Right lobe of liver (tissue), 6 donors: ENCODE results near the gene SP7. TPM values are rescaled to one million over a fixed set of nuclear protein-coding genes. Genes with fewer than 3 reads are reported as not detected.

Experiments used
- ATAC-seq, 4 donors: fragments of 200-7000 bp; cut with Tn5 transposase; one replicate each; pipeline ENCODE4 v1.9.1; 2020; ENCODE audit warnings: mild to moderate bottlenecking in 4 of 4, moderate library complexity in 4 of 4
- DNase-seq, 3 donors: peaks; one replicate each; pipeline ENCODE4 v3.0.0-alpha.2; 2020
- H3K27ac ChIP-seq, 3 donors: fragments of 200-600 bp; one replicate each; pipeline ENCODE4 v1.8.0; 2022
- H3K27me3 ChIP-seq, 2 donors: fragments of 200-600 bp; one replicate each; pipeline ENCODE4 v1.8.0; 2022
- H3K36me3 ChIP-seq, 4 donors: fragments of 200-600 bp; sonication (generic) in 1 of 4; one replicate each; pipeline versions ENCODE4 v1.5.1 to v1.8.0; 2017 to 2022; ENCODE audit warnings: control low read depth in 1 of 4
- H3K4me1 ChIP-seq, 4 donors: fragments of 200-600 bp; sonication (generic) in 1 of 4; one replicate each; pipeline versions ENCODE4 v1.5.1 to v1.8.0; 2017 to 2022; ENCODE audit warnings: control low read depth in 1 of 4
- H3K4me3 ChIP-seq, 3 donors: fragments of 200-600 bp; one replicate each; pipeline ENCODE4 v1.8.0; 2022
- H3K9me3 ChIP-seq, 4 donors: fragments of 200-600 bp; sonication (generic) in 1 of 4; one replicate each; pipeline versions ENCODE4 v1.5.1 to v1.8.0; 2017 to 2022; ENCODE audit warnings: control low read depth in 1 of 4
- CTCF ChIP-seq, 4 donors: fragments of 200-600 bp in 3 of 4; fragments of 450-650 bp in 1 of 4; IDR thresholded peaks; one replicate each; pipeline versions ENCODE4 v1.5.1 to v1.8.0; 2016 to 2022; ENCODE audit warnings: antibody characterized with exemption in 4 of 4, mild to moderate bottlenecking in 2 of 4
- POLR2A ChIP-seq: fragments of 450-650 bp; IDR thresholded peaks from one replicate; pipeline ENCODE4 v1.6.1; 2017; ENCODE audit warnings: antibody characterized with exemption, mild to moderate bottlenecking
- WGBS: methylation state at CpG from one replicate; pipeline ENCODE4 v1.1.6; 2018; ENCODE audit warnings: low coverage, low lambda C conversion rate; ENCODE audit not compliant: insufficient coverage; ENCODE audit errors: missing lambda C conversion rate; 5-methylcytosine and 5-hydroxymethylcytosine counted together
- intact Hi-C, 2 donors: fragments of 100-400 bp; cut with DNase I; formaldehyde crosslinking; loops; one replicate each; pipeline versions ENCODE4 v1.11.2 to v1.14.1; 2022
- total RNA-seq, 6 experiments: library from RNA; depleted of rRNA in 2 of 6; stranded (reverse); fragments of >200 nt in 2 of 6; fragmentation: NEBNext Ultra II Directional in 3 of 6; extraction: Animal tissue kit (Norgen Biotek cat#: 25700) in 3 of 6; gene quantifications; one replicate each; pipeline versions ENCODE4 v1.1.0 to v1.2.4, GENCODE V29; 2016 to 2023
- donor health status: DM: no; HTN: yes; CAD: no.
- donor health status: DM: no; HTN: no; CAD: no.
- donor health status: DM: no; HTN: no; CAD: no.
- donor health status: DM: no; HTN: yes; CAD: no.
- donor health status: DM: no; HTN: yes; CAD: no.

SP7 gene
- total RNA-seq, 6 experiments from 2014 or later: not detected

DNA sequence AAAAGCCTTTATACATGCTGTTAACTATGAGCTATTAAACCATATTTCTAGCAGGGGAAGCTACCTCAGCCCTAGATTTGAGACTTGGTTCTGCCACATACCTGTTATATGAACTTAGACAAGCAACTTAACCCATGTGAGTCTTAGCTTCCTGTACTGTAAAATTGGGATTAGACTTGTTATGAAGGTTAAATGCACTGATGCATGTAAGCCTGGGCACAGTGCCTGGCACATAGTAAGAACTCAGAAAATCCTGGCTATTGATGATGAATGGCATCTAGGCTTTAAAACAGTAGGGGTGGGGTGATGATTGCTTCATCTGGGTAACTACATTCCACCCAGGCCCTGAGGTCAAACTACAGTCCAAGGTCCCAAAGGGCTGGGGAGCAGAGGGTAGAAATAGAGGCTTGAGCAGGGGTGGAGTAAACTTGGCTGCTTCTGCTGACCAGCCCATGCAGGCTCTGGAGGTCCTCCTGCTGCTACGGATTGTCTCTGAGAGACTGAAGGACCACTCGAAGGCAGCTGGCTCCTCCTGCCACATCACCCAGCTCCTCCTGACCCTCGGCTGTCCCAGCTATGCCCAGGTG, 56.8 kb downstream of the SP7 start:
- Histone ChIP-seq H3K27me3 (no peaks in the 10 kb centered on the region), H3K27ac (peak overlapping the region in 1 of 3 donors; percentile 65), H3K9me3 (no peaks in the 10 kb centered on the region), H3K4me1 (peaks cover 0 to 16% (median 0%) of the 10 kb centered on the region in 4 donors), H3K4me3 (peak overlapping the region; percentile 28 to 41 (median 37)), H3K36me3 (peaks cover 0 to 6% (median 0%) of the 10 kb centered on the region in 4 donors)
- peak in 1 of 3 donors; percentile 61 for DNase-seq
- TF ChIP-seq CTCF (IDR thresholded peaks at IDR 0.05): no peak
- no peak for TF ChIP-seq POLR2A
- intact Hi-C loops: no loop called here
- peak; percentile 69 to 91 (median 84) for ATAC-seq
- 27% methylated on average over 2 of the region's 3 CpGs for WGBS

DNA sequence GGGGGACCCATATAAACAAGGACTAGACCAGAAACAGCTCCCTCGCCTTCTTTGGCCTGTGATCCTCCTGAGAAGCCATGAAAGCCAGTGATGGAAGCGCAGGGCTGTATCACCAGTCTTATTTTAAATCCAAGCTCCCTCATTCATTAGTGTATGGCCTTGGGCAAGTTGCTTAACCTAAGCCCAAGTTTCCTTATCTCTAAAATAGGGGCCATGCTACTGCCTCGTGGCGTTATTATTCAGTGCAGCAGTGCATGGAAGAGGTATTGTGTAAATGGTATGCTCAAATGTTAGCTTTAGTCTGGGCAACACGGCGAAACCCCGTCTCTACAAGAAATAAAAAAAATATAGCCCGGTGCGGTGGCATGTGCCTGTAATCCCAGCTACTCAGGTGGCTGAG, 58.2 kb downstream of the SP7 start:
- intact Hi-C loops: no loop called here
- no peak for ATAC-seq
- 80% methylated on average over 5 of the region's 9 CpGs for WGBS
- Histone ChIP-seq H3K4me1 (peaks cover 0 to 16% (median 0%) of the 10 kb centered on the region in 4 donors), H3K9me3 (no peaks in the 10 kb centered on the region), H3K27ac (no peak overlapping the region), H3K36me3 (peaks cover 0 to 3% (median 0%) of the 10 kb centered on the region in 4 donors), H3K4me3 (no peak overlapping the region), H3K27me3 (no peaks in the 10 kb centered on the region)
- TF ChIP-seq POLR2A (no peak), CTCF (IDR thresholded peaks at IDR 0.05) (no peak)
- no peak for DNase-seq

Other genes starting within 250 kb of the SP7 start
- gene IGFBP6, start 238.7 kb downstream of the SP7 start, total RNA-seq: 10 to 100 TPM in 2 of 6 experiments, 1 to 10 TPM in 4; 1.7 to 25.4 (median 4.9) TPM
- 1 to 10 TPM in 3 of 6 experiments, under 1 TPM in 3; 0.62 to 3.4 (median 0.99) TPM for gene SOAT2, start 232.9 kb downstream of the SP7 start, total RNA-seq
- gene ZNF740, start 155.6 kb downstream of the SP7 start, total RNA-seq: 10 to 100 TPM in 5 of 6 experiments, 1 to 10 TPM in 1; 5.5 to 24.4 (median 19.2) TPM
- gene CSAD, start 155.4 kb downstream of the SP7 start, total RNA-seq: 10 to 100 TPM; 20.6 to 54.2 (median 37.1) TPM
- gene ITGB7, start 129.1 kb downstream of the SP7 start, total RNA-seq: 1 to 10 TPM; 2.9 to 8.0 (median 3.9) TPM
- gene RARG, start 104.1 kb downstream of the SP7 start, total RNA-seq: 1 to 10 TPM; 1.9 to 2.4 (median 2.1) TPM
- 10 to 100 TPM in 2 of 6 experiments, 1 to 10 TPM in 3, under 1 TPM in 1; 0.04 to 15.0 (median 4.5) TPM for gene ESPL1, start 68.1 kb downstream of the SP7 start, total RNA-seq
- gene PFDN5, start 40.8 kb downstream of the SP7 start, total RNA-seq: 100 to 1,000 TPM; 122 to 170 (median 146) TPM
- gene MYG1, start 36.7 kb downstream of the SP7 start, total RNA-seq: 10 to 100 TPM; 17.6 to 27.1 (median 20.8) TPM
- 10 to 100 TPM; 22.0 to 29.1 (median 26.7) TPM for gene AAAS, start 14.7 kb downstream of the SP7 start, total RNA-seq
- gene SP1, start 43.8 kb upstream of the SP7 start, total RNA-seq: 10 to 100 TPM; 20.3 to 29.2 (median 23.9) TPM
- under 1 TPM; 0.09 to 0.74 (median 0.48) TPM for gene AMHR2, start 87.5 kb upstream of the SP7 start, total RNA-seq
- gene PRR13, start 105.4 kb upstream of the SP7 start, total RNA-seq: 10 to 100 TPM; 35.9 to 91.2 (median 61.0) TPM
- gene PCBP2, start 115.7 kb upstream of the SP7 start, total RNA-seq: 100 to 1,000 TPM; 254 to 463 (median 347) TPM
- 1 to 10 TPM in 4 of 6 experiments, under 1 TPM in 2; 0.68 to 2.9 (median 1.5) TPM for gene MAP3K12, start 163.1 kb upstream of the SP7 start, total RNA-seq
- gene TARBP2, start 164.9 kb upstream of the SP7 start, total RNA-seq: 10 to 100 TPM; 15.1 to 20.8 (median 17.8) TPM
- gene NPFF, start 171.1 kb upstream of the SP7 start, total RNA-seq: not detected